UCSD-AML1 (cell line): Measurements from ENCODE around the gene KLHL8.
"Not testable (repeated sequence)": the region's sequence is repeated elsewhere in the genome, so short reads cannot be mapped to it uniquely, and the experiment has no call there.

Experiments
- DNase-seq: peaks from one replicate; lab custom pipeline; 2025; ENCODE audit not compliant: unreplicated experiment; lab: John Stamatoyannopoulos, UW

KLHL8 gene

DNA sequence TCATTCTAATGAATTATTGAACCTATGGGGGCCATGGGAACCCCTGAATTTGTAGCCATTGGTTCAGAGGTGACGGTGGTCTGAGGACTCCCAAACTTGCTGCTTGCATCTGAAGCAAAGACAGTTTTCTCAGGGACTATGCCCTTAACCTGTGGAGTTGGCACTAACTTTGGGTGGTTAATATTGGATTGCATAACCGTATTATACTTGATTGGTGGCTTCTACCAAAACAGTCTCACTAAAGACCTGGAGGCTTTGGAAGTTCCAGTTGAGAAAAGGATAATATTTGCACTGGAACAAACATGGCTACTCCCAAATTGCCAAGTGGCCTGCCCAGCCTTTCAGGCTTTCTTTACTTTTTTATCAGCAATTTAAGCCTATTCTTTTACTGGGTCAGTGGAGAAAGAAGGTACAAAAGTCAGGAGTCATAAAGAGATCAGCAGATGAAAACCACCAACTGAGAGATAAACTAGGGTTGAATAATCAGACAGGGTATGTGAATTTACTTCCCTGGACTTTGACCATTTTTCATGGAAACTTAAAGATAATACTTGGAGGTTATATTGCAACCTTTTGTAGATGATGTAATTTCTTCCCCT, 7.9 kb upstream of the KLHL8 start:
- no peak for DNase-seq

DNA sequence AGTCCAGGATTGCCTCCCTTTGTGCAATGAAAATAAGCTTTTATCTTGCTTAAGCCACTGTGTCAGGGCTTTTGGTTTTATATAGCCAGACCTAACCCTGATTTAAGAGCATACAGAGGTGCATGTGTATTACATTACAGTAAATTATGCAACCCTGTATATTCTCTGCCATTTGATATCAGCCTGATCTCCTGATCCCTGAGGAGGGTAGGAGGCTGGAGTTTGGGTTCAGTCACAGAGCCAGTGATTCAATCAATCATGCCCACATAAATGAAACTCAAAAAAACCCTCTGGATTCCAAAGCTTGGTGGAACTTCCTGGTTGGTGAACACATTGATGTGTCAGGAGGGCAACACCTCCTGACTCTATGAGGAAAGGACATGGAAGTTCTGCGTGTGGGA, 7.3 kb upstream of the KLHL8 start:
- DNase-seq: no peak

DNA sequence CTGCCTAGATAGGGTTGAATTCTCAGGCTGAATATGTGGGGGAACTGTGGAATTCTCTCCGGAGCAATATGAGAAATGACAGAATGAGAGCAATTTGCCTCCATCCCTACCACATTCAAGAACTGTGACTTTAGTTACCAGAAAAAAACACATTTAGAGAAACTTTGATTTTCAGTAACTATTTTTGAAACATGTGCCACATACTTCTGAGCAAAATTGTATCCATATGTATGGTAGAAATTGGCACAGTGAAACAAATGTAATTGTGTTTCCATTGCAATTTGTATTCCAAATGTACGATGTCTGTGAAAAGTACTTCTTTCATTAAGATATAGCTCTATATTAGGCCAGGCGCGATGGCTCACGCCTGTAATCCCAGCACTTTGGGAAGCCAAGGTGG, 5.5 kb upstream of the KLHL8 start:
- no peak for DNase-seq

DNA sequence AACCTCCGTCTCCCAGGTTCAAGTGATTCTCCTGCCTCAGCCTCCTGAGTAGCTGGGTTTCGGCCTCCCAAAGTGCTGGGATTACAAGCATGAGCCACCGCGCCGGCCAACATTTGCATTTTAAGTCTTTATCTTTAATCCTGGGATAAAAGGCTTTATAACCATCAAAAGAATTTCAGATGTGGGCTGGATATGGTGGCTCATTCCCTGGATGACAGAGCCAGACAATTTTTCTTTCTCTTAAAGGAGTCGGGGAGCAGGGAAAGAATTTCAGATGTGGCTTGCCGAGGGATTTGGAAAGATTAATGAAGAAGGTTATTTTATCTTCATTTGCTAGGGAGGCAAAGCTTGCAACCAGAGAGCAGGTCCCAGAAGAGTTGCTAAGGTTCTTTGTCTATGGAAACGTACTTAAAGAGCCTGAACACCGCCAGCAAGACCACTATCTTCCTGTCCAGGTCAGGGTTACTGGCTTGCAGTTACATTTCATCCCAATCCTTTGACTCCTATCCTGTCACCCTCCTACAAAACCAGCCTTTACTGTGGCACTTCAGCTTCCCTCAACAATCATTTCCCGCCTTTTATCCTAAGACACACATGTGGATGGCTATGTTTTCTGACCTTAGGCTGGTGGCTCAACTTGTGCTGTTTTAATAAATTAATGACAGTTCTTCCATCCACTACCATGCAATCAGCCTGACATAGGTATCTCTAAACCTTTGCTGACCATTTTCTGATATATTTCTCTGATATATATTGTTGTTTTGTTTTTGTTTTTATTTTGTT, 3.9 kb upstream of the KLHL8 start:
- DNase-seq: no peak

DNA sequence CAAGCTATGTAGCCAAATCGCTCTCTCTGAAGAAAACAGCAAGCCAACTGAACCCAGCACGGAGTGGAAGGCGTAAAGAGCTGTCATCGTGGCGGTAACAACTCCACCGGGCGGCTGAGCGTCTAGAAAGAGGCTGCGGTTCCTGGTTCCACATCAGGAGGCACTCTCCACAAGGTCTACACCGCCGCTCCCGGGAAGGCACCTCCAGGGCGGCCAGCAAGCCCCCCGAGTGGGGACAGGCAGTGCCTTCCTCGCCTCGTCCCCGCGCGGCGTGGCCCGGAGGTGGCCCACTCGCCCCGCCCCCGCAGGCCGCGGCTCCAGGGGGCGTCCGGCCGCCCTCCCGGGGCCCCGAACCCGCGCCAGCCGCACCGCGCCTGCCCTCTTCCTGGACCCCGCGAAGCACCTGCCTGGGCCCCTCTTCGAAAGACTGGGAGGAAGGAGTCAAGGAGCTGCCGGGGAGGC, 755 bp downstream of the KLHL8 start:
- DNase-seq: peak; percentile 73

DNA sequence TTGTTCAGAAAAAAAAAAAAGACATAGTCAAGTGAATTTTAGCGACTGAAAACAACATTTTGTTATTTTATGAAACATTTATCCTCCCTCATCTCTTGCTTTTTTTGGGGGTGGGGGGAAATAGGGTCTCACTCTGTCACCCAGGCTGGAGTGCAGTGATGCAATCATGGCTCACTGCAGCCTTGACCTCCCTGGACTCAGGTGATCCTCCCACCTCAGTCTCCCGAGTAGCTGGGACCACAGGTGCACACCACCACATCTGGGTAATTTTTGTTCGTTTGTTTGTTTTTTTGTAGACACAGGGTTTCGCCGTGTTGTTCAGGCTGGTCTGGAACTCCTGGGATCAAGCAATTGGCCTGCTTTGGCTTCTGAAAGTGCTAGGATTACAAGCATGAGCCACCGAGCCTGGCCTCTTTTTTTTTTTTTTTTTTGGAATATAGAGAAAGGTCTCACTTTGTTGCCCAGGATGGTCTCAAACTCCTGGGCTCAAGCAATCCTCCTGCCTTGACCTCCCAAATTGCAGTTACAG, 3.1 kb downstream of the KLHL8 start:
- DNase-seq: not testable (repeated sequence)

DNA sequence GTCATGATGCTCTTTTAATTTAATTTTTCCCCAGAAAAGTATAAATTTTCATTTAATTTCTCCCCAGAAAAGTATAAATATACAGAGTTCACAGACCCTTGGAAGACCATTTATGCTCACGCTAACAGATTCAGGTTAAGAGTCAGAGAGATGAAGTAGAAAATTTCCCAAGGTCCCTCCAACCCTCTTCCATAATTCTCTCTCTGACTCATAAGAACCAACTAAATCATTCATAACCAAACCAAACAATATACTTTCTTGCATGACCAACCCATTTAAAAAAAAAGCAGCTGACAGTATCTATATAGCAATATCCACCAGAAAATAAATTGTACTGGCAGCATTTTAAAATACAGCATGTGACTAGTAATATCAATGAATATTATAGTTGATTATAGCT, 3.9 kb downstream of the KLHL8 start:
- no peak for DNase-seq

DNA sequence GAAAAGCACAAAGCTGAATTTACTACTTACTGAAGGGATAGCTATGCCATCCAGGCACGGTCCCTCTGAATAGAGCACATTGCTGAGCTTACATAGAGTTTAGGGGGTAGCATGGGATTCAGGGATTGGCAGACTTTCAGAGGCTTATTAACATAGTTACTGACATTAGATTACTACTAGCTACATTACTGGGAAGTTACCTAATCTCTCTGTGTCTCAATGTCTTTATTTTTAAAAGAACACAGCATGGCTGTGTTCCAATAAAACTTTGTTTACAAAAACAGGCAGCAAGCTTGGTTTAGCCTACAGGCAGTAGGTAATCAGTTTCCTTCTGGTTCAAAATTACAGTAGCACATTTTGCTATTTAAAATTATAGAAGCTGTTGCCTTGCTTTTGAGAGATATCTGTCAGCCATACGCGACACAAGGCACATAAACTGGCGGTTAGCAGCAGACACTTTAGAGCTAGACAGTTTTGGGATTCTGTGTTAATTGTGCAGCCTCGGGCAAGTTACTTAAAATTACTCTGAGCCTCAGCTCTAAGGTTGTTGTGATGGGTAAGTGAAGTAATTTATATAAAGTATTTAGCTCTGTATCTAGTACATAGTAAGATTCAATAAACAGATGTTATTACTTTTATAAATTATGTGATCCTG, 6.9 kb downstream of the KLHL8 start:
- DNase-seq: no peak

DNA sequence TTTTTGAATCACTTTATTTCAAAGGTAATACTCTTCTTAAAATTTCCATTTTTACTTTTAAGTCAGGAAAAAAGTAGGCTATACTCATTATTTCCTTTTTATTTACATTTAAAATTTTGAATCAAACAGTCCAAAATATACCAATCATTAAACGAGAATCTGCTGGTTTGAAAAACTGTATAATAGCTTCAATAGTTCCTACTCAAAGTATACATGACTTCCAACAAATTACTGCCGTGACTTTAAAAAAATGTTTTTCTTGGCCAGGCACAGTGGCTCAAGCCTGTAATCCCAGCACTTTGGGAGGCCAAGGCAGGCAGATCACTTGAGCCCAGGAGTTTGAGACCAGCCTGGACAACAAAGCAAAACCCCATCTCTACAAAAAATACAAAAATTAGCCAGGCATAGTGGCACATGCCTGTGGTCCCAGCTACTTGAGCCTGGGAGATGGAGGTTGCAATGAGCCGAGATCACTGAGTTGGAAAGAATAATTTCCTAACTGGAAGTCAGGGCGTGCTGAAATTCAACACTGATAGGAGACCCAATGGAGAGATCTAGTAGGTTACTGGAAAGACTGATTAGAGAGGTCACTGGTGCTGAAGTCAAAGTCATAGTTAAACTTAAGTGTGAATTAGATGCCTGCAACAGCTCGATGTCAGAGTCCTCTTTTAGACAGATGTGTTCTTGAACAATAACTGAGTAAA, 9.0 kb downstream of the KLHL8 start:
- DNase-seq: no peak

DNA sequence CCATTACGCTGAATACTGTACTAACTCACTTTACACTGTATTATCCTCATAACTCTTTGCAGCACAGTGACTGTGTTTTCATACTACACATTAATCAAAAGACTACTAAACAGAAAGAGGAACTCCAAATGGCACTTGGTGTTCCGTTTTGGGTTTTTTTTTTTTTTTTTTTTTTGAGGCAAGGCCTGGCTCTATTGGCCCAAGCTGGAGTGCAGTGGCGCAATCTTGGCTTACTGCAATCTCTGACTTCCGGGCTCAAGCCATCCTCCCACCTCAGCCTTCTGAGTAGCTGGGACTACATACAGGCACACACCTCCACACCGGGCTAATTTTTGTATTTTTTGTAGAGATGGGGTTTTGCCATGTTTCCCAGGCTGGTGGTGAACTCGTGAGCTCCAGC, 10.7 kb downstream of the KLHL8 start:
- peak; percentile 58 for DNase-seq

DNA sequence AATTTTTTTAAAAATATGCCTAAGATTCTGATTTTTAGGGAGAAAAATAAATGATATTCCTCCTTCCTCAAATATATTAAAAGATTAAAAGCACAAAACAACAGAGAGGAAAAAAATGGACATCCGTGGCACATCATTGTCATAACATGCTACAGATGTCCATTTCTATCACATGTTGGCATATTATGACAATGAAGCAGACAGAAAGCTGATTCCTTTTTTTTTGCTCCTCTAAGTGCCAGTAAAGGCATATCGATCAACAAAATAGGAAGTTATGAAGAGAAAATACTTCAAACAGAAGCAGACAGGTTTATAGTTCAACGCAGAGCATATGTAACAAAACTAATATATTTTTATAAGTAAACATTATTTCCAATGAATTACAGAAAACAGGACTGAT, 11.2 kb downstream of the KLHL8 start:
- DNase-seq: no peak

DNA sequence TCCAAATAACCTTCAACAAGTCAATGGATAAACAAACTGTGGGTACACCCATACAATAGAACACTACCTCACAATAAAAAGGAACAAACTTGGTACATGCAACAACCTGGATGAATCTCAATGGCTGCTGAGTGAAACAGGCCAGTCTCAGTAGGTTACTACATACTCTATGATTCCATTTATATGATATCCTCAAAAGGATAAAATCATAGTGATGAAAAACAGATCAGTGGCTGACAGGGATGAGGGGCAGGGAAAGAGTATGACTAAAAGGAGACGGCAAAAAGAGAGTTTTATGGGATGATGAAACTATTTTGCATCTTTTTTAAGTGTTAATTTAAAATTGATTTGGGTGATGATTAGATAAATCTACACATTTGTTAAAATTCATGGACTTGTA, 15.9 kb downstream of the KLHL8 start:
- no peak for DNase-seq

DNA sequence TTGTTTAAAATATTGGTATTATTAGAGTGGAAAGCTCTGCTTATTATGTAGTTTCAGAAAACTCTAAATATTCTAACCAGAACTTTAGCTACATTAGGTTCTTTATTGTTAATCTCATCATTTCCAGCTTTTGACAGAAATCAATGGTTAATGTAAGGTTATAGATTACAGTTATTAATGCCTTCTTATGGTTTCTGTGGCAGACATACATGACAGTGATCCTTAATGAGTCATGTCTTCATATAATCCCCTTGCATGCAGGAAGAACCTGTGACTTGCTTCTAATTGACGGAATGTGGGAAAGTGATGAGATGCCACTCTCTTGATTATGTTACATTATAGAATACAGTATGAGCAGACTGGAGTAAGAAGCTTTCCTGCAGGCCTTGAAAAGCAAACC, 23.5 kb downstream of the KLHL8 start:
- DNase-seq: no peak

DNA sequence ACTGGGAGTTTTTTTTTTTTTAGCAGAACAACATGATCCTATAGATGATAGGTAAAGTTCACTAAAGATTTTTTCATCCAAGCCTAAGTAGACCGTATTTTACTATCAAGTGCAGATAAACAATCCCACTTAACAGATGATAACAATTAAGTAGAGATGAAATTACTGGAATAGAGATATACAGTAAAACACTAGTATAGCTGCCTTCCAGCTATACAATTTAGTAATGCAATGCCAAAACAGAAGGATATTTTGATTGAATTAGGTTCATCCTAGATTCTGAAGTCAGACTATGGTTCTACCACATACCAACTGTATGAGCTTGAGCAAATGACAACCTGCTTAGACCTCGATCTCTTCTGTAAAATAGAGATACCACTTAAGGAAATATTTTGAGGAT, 24.3 kb downstream of the KLHL8 start:
- DNase-seq: no peak

DNA sequence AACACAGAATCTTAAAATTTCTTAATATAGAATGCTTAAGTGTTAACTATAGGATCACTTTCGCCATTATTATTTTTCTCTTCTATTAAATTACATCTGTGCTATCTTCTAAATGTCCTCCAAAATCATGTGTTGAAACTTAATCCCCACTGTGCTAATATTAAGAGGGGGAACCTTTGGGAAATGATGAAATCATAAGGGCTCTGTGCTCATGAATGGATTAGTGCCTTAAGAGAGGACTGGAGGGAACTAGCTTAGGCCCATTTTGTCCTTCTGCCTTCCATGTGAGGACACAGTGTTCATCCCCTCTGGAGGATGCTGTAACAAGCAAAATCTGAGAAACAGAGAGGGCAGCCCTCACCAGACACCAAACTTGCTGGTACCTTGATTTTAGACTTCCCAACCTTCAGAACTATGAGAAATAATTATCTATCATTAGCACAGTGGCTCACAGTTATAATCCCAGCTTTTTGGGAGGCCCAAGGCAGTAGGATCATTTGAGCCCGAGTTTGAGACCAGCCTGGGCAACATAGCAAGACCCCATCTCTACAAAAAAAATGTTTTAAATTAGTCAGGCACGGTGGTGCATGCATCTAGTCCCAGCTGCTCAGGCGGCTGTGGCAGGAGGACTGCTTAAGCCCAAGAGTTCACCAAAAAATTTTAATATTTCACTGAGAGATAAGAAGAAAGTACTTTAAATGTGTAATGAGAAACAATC, 26.3 kb downstream of the KLHL8 start:
- no peak for DNase-seq

DNA sequence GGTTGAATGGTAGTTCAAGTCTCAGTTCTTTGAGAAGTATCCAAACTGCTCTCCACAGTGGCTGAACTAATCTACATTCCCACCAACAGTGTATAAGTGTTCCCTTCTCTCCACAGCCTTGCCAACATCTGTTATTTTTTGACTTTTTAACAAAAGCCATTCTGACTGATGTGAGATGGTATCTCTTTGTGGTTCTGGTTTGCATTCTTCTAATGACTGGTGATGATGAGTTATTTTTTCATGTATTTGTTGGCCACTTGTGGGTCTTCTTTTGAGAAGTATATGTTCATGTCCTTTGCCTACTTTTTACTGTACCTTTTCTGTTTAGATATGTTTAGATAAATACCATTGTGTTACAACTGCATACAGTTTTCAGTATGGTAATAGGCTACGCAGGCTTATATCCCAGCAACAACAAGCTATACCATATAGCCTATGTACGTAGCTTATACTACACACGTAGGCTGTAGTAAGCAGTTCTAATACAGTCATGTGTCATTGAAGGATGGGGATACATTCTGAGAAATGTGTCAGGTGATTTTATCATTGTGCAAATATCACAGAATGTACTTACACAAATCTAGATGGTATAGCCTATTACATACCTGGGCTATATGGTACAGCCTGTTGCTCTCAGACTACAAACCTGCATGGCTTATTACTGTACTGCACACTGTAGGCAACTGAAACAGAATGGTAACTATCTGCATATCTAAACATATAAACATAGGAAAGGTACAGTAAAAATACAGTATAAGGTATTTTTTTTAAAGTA, 28.1 kb downstream of the KLHL8 start:
- DNase-seq: no peak

DNA sequence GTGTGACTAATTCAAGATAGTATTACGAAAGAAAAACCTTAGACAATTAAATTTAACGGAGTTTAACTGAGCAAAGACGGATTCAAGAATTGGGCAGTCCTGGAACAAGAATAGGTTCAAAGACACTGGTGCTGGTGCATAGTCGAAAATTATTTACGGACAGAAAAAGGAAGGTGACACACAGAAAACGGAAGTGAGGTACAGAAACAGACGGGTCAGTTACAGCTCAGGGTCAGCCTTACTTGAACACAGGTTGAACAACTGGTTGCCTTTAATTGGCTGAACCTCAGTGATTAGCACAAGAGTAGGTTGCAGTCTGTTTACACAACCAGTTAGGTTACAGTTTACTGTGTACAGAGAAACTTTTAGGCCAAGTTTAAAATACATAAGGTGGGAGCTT, 31.5 kb downstream of the KLHL8 start:
- DNase-seq: no peak

DNA sequence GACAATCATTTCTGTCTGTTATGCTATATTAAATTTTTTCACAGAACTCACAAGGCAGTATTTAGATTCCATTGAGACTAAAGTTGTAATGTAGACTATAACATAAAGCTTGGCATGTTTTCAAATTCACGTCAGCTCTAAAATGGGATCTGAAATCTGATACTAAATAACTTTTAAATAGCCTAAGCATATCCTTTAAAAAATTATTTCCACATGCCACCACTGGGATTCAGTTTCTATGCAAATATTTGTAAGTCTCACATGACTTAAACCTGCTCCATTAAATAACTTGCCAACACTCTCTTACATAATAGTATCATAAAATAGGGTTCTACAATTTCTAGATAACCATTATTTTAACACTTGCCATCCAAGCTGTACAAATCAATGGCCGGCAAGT, 32.4 kb downstream of the KLHL8 start:
- no peak for DNase-seq

DNA sequence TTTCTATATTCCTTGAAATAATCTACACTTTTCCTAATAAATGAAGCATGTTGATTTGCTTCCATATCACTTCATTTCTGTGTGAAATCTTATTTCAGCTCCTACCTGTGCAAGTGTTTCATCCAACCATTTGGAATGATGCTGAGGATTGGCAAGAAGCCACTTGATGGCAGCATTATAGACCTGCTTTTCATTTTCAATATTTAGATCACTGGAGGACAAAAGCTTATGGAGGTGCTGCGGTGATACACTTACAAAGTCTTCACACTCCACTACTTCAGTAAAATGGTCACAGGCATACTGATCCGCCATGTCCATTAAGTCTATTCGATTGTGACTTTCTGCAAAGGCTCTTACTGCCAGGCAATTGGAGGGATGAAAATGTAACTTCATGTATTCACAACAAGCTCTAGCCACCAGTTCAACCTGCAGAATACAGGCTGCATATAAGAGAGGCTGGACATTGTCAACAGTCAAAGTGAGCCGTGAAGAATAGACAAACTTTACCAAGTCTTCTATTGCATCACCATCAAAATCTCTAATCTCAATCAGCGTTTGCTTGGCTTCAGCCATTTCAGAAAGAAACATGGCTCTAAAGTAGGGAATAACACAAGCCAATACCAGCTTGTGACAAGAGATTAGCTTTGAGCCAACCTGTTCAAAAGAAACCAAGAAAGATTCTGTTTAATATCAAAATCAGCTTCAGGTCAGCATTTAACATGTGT, 35.1 kb downstream of the KLHL8 start:
- DNase-seq: no peak
